GM18519 (cell line): ENCODE measurements around the gene KIF1C.
"Not testable (repeated sequence)": the region's sequence is repeated elsewhere in the genome, so short reads cannot be mapped to it uniquely, and the experiment has no call there.

Experiments used
- ATAC-seq: cut with Tn5 transposase; IDR thresholded peaks from one replicate; pipeline ENCODE4 v1.9.1; 2021; ENCODE audit warnings: mild to moderate bottlenecking, moderate library complexity; ENCODE audit not compliant: unreplicated experiment, low FRiP score

The KIF1C gene

GRCh38 chr17:4999430-5000093 is 1.8 kb downstream of the KIF1C start:
- no peak for ATAC-seq

DNA sequence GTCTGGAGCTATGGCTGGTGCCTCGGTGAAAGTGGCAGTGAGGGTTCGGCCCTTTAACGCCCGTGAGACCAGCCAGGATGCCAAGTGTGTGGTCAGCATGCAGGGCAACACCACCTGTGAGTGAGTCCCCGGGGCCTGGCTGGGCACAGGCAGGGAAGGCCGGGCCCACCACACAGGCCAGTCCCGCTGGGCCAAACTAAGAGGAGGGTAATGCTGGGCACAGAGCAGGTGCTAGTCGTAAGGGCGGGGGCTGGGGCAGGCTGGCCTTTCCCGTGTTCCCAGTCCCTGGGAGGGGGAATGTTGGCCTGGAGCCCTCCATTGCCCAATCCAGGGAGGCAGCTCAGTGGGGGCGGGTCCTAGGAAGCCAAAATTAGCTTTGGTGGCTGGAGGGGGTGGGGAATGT is 2.5 kb downstream of the KIF1C start:
- ATAC-seq, result no peak

GRCh38 chr17:5002121-5002788 is 4.5 kb downstream of the KIF1C start:
- ATAC-seq, result no peak

DNA sequence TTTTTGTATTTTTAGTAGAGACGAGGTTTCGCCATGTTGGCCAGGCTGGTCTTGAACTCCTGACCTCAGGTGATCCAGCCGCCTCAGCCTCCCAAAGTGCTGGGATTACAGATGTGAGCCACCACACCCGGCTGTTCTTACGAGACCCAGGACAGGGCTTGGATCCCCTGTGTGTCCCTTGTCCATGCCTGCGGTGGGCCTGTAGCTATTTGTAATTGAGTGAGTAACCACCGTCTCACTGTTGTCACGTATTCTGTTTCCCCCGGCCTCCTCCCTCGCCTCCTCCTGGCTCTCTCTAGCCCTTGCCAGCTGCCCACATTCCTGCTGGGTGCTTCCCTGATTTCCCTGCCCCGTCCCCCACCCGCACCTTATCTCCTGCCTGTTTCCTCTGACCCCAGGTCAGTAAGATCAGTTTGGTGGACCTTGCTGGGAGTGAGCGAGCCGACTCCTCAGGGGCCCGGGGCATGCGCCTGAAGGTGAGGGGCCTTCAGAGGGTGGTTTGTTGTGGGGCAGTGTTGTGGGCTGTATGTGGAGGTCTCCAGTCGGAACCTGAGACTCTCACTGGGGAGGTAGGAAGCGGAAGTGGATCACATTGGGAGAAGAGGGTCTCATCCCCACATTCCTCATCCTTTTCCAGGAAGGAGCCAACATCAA is 5.6 kb downstream of the KIF1C start:
- ATAC-seq, result no peak

- no peak for ATAC-seq
These were observed 14.2 kb downstream of the KIF1C start for GRCh38 chr17:5011928-5012327.

DNA sequence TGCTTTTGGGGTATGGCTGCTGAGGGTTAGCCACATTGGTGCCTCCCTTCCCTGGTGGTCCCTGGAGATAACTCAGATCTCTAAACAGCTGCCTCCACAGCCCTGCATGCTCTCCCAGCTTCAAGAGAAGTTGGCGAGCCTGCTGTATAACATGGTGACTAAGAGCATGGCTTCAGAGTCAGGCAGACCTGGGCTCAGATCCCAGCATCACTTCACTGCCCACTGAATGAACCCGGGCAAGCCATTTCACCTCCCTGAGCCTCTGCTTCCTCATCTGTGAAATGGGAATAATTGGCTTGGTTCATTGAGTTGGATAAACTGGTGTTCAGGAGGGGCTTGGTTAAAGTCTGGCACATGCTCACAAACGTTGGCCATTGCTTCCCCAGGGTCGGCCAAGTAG is 16.6 kb downstream of the KIF1C start:
- no peak for ATAC-seq

DNA sequence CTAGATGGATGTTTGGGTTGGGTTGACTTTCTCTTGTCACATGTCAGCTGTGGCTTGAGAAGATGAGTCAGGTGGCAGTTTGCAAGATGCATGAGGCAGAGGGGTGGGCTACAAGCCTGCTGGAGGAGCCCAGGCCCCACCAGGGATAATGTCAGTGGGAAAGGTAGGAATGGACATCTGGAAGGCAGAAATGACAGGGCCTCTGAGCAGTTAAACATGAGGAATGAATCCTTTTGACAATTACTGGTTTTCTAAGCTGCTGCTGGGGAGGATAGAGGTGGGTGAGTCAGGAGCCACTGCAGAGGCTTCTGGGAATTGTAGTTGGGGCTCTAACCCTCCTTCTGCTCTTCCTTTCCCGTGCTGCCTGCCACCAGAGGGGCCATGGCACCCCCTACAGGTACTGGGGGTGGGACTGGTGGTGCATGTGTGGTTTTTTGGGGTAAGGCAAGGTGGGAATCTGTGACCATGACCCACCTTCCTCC is 21.8 kb downstream of the KIF1C start:
- no peak for ATAC-seq

GRCh38 chr17:5020502-5021023 is 22.8 kb downstream of the KIF1C start:
- no peak for ATAC-seq

DNA sequence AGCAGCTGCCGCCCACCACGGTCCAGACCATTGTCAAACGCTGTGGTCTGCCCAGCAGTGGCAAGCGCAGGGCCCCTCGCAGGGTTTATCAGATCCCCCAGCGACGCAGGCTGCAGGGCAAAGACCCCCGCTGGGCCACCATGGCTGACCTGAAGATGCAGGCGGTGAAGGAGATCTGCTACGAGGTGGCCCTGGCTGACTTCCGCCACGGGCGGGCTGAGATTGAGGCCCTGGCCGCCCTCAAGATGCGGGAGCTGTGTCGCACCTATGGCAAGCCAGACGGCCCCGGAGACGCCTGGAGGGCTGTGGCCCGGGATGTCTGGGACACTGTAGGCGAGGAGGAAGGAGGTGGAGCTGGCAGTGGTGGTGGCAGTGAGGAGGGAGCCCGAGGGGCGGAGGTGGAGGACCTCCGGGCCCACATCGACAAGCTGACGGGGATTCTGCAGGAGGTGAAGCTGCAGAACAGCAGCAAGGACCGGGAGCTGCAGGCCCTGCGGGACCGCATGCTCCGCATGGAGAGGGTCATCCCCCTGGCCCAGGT is 24.5 kb downstream of the KIF1C start:
- no peak for ATAC-seq

- ATAC-seq, result no peak
These were observed 25.9 kb downstream of the KIF1C start for GRCh38 chr17:5023588-5024147.

DNA sequence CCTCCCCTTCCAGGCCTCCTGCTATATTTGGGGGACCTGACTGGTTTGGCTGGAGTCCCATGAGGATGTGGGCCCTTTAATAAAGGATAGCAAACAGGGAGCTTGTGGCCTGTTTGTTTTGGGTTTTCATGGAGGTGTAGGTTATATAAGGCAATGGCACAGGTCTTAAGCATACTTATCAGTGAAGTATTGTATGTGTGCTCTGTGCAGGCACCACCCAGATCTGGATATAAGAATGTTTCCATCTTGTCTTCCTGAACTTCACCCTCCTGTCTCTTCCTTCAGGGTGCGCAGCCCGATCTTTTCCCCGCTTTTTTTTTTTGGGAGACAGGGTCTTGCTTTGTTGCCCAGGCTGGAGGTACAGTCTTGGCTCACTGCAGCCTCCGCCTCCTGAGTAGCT is 26.9 kb downstream of the KIF1C start:
- ATAC-seq, result no peak

DNA sequence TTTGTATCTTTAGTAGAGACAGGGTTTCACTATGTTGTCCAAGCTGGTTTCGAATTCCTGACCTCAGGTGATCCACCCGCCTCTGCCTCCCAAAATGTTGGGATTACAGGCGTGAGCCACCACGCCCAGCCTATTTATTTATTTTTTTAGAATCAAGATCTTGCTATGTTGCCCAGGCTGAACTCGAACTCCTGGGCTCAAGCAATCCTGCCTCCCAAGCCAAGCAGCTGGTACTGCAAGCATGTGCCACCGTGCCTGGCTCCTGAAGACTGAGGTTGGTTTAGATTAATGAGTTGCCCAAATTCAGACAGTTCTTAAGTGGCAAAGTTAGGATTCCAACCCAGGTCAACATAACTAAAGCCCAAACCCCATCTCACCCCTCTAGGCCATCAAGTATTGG is 29.5 kb downstream of the KIF1C start:
- no peak for ATAC-seq

DNA sequence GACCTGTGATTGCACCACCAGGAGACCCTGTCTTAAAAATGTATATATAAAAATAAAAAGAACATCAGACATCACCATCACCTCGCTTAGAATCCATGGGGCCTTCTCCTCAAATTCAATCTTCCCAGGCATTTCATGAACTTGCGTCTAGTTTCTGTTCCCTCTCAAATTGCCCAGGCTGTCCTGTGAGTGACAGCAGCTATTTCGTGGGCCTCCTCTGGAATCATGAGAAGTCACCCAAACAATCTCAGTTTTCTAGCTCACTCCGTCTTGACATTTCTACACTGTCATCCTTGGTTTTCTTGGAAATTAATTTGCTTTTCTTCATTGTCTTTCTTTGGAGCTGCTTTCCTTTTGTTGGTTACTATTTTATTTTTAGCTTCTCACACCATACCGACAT is 30.2 kb downstream of the KIF1C start:
- ATAC-seq, result no peak

DNA sequence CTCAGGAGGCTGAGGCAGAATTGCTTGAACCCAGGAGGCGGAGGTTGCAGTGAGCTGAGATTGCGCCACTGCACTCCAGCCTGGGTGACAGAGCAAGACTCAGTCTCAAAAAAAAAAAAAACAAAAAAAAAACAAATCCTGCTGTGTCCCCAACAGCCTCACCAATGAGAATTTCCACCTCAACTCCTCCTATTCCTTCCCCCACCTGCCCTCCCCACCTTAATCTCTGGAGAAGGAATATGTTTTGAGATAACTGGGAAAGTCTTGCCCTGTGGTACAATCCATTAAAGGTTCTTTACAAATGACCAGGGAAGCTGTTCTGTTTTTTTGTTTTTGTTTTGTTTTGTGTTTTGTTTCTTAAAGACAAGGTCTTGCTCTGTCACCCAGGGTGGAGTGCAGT is 32.4 kb downstream of the KIF1C start:
- ATAC-seq, result not testable (repeated sequence)

DNA sequence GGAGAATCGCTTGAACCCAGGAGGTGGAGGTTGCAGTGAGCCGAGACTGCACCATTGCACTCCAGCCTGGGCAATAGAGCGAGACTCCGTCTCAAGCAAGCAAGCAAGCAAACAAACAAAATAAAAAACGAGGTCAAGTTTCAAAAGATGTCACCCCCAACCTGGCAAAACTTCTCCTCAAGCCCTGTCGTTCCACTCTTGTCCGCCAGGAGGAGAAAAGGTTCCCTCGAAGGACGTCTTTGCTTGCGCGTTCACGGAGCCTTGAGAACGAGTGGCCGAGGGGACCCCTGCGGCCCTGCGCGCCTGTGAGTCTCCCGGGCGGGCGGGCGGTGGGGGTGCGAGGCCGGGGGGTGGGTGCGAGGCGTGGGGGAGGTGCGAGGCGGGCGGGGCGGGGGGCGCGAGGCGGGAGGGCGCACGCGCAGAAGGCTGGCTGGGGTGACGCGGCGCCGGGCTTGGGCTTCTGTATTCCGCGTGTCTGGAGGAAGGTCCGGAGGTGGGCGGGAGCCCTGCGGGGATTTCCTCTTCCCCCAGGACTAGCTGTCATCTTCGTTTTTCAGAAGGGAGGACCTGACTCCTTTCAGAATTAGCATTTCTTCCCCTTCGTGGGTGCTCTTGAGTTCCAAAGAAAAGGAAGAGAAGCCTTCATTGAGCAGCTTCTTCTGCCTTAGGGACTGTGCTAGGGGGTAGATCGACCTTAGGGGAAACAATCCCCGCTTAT is 33.8 kb downstream of the KIF1C start:
- no peak for ATAC-seq

DNA sequence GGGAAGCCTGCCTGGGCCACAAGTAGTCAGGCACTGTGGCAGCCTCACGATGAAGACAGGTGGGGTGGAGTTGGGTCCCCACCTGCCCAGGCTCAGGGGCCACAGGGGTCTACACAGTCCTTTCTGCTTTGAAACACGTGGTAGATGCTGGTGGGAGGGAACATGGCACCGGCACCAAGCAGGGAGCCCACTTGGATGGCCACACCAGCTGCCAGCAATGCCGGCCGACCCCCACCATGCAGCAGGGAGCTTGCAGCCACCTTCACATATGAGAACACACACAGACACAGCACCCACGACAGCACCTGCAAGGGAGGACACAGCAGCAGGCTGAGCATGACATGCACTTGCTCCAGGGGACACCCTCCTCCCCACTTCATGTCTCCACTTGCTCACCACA is 35.1 kb downstream of the KIF1C start:
- ATAC-seq, result no peak

- no peak for ATAC-seq
These were observed 35.7 kb downstream of the KIF1C start for GRCh38 chr17:5033352-5034015.

- ATAC-seq, result no peak
These were observed 36.3 kb downstream of the KIF1C start for GRCh38 chr17:5034063-5034462.

GRCh38 chr17:5034651-5035050 is 36.9 kb downstream of the KIF1C start:
- ATAC-seq, result no peak

DNA sequence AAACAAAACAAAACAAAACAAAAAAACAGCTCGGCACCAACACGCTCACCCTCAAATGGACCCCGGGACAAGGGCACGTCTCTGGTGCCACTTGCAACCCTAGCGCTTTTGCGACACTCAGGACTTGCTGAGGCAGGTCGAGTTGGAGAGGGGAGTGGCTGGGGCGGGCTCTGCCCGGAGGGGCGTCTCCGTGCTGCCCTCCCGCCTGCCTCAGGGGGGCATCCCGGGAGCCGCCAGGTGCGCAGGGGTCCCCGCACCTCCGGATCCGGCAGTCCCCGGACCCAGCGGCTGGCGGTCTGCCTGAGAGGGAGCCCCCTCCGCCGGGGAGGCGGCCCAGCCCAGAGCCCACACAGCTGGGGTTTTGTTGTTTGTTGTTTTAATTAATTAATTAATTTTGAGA is 37.6 kb downstream of the KIF1C start, which contains the start of gene SLC52A1:
SLC52A1 (minus strand) TSS at position 112 of the 400 bp plus-strand sequence. CDS start 820 bp downstream, outside the sequence.
- no peak for ATAC-seq
